ENCODE results near the gene BCL6. TPM values are rescaled to one million over a fixed set of nuclear protein-coding genes. Genes with fewer than 3 reads are reported as not detected.

Gene BCL6
- total and polyA plus RNA-seq, 10 of the 15 experiments (the other 5 are each of a cell fraction or from before 2014, with no cell fraction given): 0.04 to 0.85 (median 0.15) TPM

DNA sequence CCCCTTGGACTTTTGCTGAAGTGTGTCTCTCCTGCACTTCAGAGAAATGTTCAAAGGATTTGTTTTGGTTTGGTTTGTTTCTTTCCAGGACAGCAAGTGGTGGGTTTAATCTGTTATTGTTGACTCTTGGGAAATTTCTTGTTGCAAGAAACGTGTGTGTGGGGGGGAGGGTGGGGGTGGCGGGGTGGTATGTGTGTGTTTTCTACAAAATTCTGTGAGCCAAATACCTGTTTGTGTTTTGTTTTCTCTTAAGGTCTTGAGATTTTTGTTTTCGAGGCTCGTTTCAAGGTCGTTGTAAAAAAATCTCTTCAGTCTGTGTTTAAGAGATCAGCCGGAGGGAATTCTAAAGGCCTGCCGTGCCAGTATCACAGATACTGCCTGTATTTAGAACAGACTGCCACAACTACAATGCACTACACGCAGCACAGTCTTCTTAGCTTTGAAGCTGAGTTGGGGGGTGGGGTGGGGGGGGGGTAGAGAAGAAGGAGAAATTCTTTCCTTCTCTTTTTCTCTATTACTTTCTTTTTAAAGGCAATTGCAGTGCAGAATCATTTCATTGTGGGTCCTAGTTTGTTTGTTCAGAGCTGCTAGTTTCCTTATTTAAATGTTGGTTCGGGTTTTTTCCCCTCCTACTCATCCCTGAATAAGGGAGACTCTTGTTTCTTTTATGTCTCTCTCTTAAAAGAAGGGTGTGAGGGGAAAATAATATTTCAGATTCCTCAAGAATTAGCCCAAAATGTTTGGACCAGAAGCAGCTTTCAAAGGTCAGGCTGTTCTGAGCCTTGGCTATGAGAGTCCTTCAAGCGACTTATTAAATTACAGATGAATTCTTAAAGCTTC is 1.4 kb upstream of the BCL6 start:
- CTCF ChIA-PET: interaction anchor here (0.6 to 4.8 kb wide), 39 partner anchors 7 to 1214 kb away, joined by 3 to 50 read pairs (median 3); partner anchors contain the start of gene RTP4
- H3K36me3 ChIP-seq (ENCODE audit: control insufficient read depth in 2 of 2, insufficient read depth in 2 of 2, low read length in 1 of 2): no peaks in the 10 kb centered on the region
- DNase-seq (ENCODE audit: low read depth, low spot score) (no peak), FAIRE-seq (no peak), ATAC-seq (no peak)
- intact Hi-C loops (cut with micrococcal nuclease; ENCODE audit: unreplicated experiment): loop anchor here (5.0 to 10.0 kb wide), 4 partner anchors 156 to 918 kb away; no protein-coding TSS in a partner anchor
- POLR2A ChIA-PET: no interaction called here
- in situ Hi-C loops (cut with MboI): no loop called here
- peaks cover 11% of the 10 kb centered on the region for H3K4me1 ChIP-seq (ENCODE audit: control insufficient read depth, insufficient read depth, low read length)
- no peak overlapping the region for H3K9ac ChIP-seq (ENCODE audit: control insufficient read depth, insufficient read depth, low read length)
- BruUV-seq (replicated peaks): no TSS peak
- H3K79me2 ChIP-seq (ENCODE audit: control insufficient read depth, insufficient read depth, low read length): no peaks in the 10 kb centered on the region
- H3K4me2 ChIP-seq (ENCODE audit: control insufficient read depth, insufficient read depth): no peak overlapping the region
- H3K27ac ChIP-seq (ENCODE audit: control insufficient read depth, insufficient read depth): no peak overlapping the region
- no peak overlapping the region for H2AFZ ChIP-seq (ENCODE audit: control insufficient read depth, low read depth, low read length)
- no peak overlapping the region for H3K4me3 ChIP-seq
- no peaks in the 10 kb centered on the region for H3K9me3 ChIP-seq (replicated peaks; ENCODE audit: control insufficient read depth, insufficient read depth, low read length)
- RAD21 ChIA-PET (ENCODE audit: unreplicated experiment): interaction anchor here (1.0 to 4.1 kb wide), 17 partner anchors 23 to 1295 kb away, joined by 3 to 16 read pairs (median 3); no protein-coding TSS in a partner anchor
- peaks cover 10 to 19% of the 10 kb centered on the region in 2 experiments for H3K27me3 ChIP-seq (replicated peaks in 1 of 2; ENCODE audit: control insufficient read depth in 2 of 2, insufficient read depth in 2 of 2, low read length in 1 of 2)
- TF ChIP-seq BRCA1 (IDR thresholded peaks at IDR 0.05; ENCODE audit: low read depth, low read length) (no peak), RELA (IDR thresholded peaks at IDR 0.05; ENCODE audit: borderline replicate concordance, partially characterized antibody) (no peak), TCF12 (IDR thresholded peaks at IDR 0.05; ENCODE audit: low read depth, low read length) (no peak)
- H4K20me1 ChIP-seq (ENCODE audit: control insufficient read depth, insufficient read depth): no peaks in the 10 kb centered on the region
- WGBS (ENCODE audit: insufficient coverage, insufficient replicate concordance, low lambda C conversion rate, missing lambda C conversion rate): 3% methylated on average over 10 of the region's 10 CpGs
- SMC1A ChIA-PET (ENCODE audit: uncharacterized antibody, unreplicated experiment): interaction anchor here (0.6 to 4.1 kb wide), 34 partner anchors 8 to 1295 kb away, joined by 3 to 27 read pairs (median 3); no protein-coding TSS in a partner anchor

DNA sequence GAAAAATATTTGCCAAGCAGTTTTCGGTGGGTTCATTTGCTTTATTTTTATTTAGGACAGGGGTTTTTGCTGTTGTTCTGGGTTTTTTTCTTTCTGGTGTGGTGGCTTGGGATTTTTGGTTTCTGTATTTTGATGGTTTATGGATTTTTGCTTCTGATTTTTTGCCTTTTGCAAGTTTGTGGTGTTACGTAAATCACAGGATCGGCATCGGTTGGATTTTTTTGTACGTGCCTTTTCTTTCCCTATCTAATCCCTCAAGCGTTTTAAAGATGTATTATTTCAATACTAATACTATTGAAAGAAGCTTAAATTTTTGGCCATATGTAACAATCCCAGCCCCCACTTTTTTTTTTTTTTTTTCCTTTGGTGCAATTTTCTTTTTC is 782 bp upstream of the BCL6 start:
- H3K27ac ChIP-seq (ENCODE audit: control insufficient read depth, insufficient read depth): no peak overlapping the region
- H4K20me1 ChIP-seq (ENCODE audit: control insufficient read depth, insufficient read depth): no peaks in the 10 kb centered on the region
- WGBS (ENCODE audit: insufficient coverage, insufficient replicate concordance, low lambda C conversion rate, missing lambda C conversion rate): 33% methylated on average over 6 of the region's 6 CpGs
- H3K4me1 ChIP-seq (ENCODE audit: control insufficient read depth, insufficient read depth, low read length): peaks cover 11% of the 10 kb centered on the region
- intact Hi-C loops (cut with micrococcal nuclease; ENCODE audit: unreplicated experiment) (loop anchor here (5.0 to 10.0 kb wide), 4 partner anchors 156 to 919 kb away; no protein-coding TSS in a partner anchor), in situ Hi-C loops (cut with MboI) (no loop called here)
- BruUV-seq (replicated peaks): no TSS peak
- ChIA-PET POLR2A (interaction anchor here (0.7 to 1.4 kb wide), 2 partner anchors 56 to 86 kb away, joined by 3 read pairs; no protein-coding TSS in a partner anchor), RAD21 (ENCODE audit: unreplicated experiment) (interaction anchor here (1.0 to 3.5 kb wide), 11 partner anchors 40 to 1210 kb away, joined by 3 to 16 read pairs (median 3); no protein-coding TSS in a partner anchor), CTCF (interaction anchor here (0.6 to 4.0 kb wide), 14 partner anchors 52 to 1209 kb away, joined by 3 to 39 read pairs (median 3); no protein-coding TSS in a partner anchor), SMC1A (ENCODE audit: uncharacterized antibody, unreplicated experiment) (interaction anchor here (0.6 to 3.9 kb wide), 14 partner anchors 17 to 785 kb away, joined by 3 to 21 read pairs (median 3); no protein-coding TSS in a partner anchor)
- H3K36me3 ChIP-seq (ENCODE audit: control insufficient read depth in 2 of 2, insufficient read depth in 2 of 2, low read length in 1 of 2): no peaks in the 10 kb centered on the region
- no peaks in the 10 kb centered on the region for H3K79me2 ChIP-seq (ENCODE audit: control insufficient read depth, insufficient read depth, low read length)
- no peak for ATAC-seq
- peaks cover 12 to 21% of the 10 kb centered on the region in 2 experiments for H3K27me3 ChIP-seq (replicated peaks in 1 of 2; ENCODE audit: control insufficient read depth in 2 of 2, insufficient read depth in 2 of 2, low read length in 1 of 2)
- H3K4me2 ChIP-seq (ENCODE audit: control insufficient read depth, insufficient read depth): peak overlapping the region; percentile 95
- FAIRE-seq: no peak
- DNase-seq (ENCODE audit: low read depth, low spot score): no peak
- H3K4me3 ChIP-seq: no peak overlapping the region
- H3K9me3 ChIP-seq (replicated peaks; ENCODE audit: control insufficient read depth, insufficient read depth, low read length): no peaks in the 10 kb centered on the region
- no peak overlapping the region for H3K9ac ChIP-seq (ENCODE audit: control insufficient read depth, insufficient read depth, low read length)
- no peak overlapping the region; the same call in 1 of the 2 replicates for H2AFZ ChIP-seq (ENCODE audit: control insufficient read depth, low read depth, low read length)
- TF ChIP-seq CTCF (IDR thresholded peaks at IDR 0.05 in 2 of 3, conservative IDR thresholded peaks at IDR 0.05 in 1 of 3; ENCODE audit: control insufficient read depth in 2 of 3, extremely low read depth in 1 of 3, insufficient read depth in 1 of 3, low read depth in 3 of 3, low read length in 3 of 3) (no peak), BMI1 (IDR thresholded peaks at IDR 0.05; ENCODE audit: borderline replicate concordance) (0 out of 2 replicates have a peak, but pooled peaks have one; percentile 11)
